ENCODE measurements around the gene ALG1.
"Not testable (repeated sequence)": the region's sequence is repeated elsewhere in the genome, so short reads cannot be mapped to it uniquely, and the experiment has no call there.

DNA sequence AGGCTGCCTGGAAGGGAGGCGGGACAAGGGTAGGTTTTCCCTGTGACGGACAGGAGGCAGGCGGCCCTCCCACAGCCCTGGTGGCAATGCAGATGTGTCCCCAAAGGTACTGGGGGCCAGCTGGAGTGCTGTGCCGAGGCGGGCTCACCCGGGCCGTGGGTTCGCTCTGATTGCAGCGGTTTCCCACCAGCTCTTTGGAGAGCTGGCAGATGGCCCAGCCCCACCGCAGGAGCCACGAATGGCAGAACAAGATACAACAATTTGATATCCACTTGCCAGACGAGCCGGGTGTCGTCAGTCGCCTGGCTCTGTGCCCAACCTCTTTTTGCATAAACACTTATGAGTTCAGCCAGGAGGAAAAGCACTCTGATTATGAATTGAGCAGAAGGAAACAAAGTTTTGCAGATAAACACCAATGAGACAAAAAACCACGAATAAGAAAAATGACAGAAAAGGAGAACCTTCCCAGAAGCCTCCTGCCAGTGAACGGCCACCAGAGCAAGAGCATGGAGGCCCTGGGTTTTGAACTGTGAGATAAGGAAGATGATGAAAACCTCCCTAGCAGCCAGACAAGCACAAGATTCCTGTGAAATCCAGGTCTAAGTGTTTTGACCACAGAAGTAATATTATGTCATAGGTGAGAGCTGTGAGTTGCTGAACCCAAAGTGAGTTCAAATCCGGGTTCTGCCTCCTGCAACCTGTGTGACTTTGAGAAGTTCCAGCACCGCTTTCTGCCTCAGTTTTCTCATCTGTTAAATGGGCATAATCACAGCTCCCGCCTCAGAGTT is 45.9 kb downstream of the ALG1 start:
- not testable (repeated sequence) for TF ChIP-seq POLR2A (IDR thresholded peaks at IDR 0.05; ENCODE audit: low read length); GATA1 (IDR thresholded peaks at IDR 0.05; ENCODE audit: low read depth, low read length)
